DOHH2 (cell line): ENCODE results near the gene TMEM107.

Experiments
- H3F3A ChIP-seq: fragments of 200-600 bp; sonication (generic), shearing (Covaris generic); 2 replicates; pipeline ENCODE4 v1.6.0; 2016; ENCODE audit warnings: antibody characterized with exemption, mild to moderate bottlenecking; ENCODE audit not compliant: control insufficient read depth, insufficient read depth
- H3K27ac ChIP-seq: fragments of 200-600 bp; sonication (generic); 2 replicates; pipeline ENCODE4 v1.5.1; 2014; ENCODE audit warnings: low read depth, mild to moderate bottlenecking, low read length, moderate library complexity
- H3K27me3 ChIP-seq: fragments of 200-600 bp; sonication (generic); 2 replicates; pipeline ENCODE4 v1.6.1; 2014; ENCODE audit warnings: mild to moderate bottlenecking, low read length, mixed read lengths; ENCODE audit not compliant: control insufficient read depth
- H3K36me3 ChIP-seq: fragments of 200-600 bp; sonication (generic); 2 replicates; pipeline ENCODE4 v1.6.1; 2014; ENCODE audit warnings: mild to moderate bottlenecking, low read length, moderate library complexity, mixed read lengths; ENCODE audit not compliant: control insufficient read depth
- H3K4me1 ChIP-seq: fragments of 200-600 bp; sonication (generic); 2 replicates; pipeline ENCODE4 v1.6.1; 2014; ENCODE audit warnings: mild to moderate bottlenecking, low read length, mixed read lengths; ENCODE audit not compliant: control insufficient read depth
- H3K4me2 ChIP-seq: fragments of 200-600 bp; sonication (generic); 2 replicates; pipeline ENCODE4 v1.6.0; 2014; ENCODE audit warnings: mild to moderate bottlenecking, low read length, moderate library complexity
- H3K4me3 ChIP-seq: fragments of 200-600 bp; sonication (generic); 2 replicates; pipeline ENCODE4 v1.5.1; 2014; ENCODE audit warnings: mild to moderate bottlenecking, low read length, mixed read lengths
- H3K79me2 ChIP-seq: fragments of 200-600 bp; sonication (generic); 2 replicates; pipeline ENCODE4 v1.6.1; 2014; ENCODE audit warnings: mild to moderate bottlenecking, low read length, mixed read lengths; ENCODE audit not compliant: control insufficient read depth
- H3K9me2 ChIP-seq: fragments of 200-600 bp; sonication (generic); replicated peaks from 2 replicates; pipeline ENCODE4 v1.6.1; 2014; ENCODE audit warnings: mild to moderate bottlenecking, low read length, mixed read lengths; ENCODE audit not compliant: control insufficient read depth
- H3K9me3 ChIP-seq: fragments of 200-600 bp; sonication (generic); 2 replicates; pipeline ENCODE4 v1.6.1; 2014; ENCODE audit warnings: antibody characterized with exemption, low read length, mixed read lengths; ENCODE audit not compliant: control insufficient read depth, insufficient read depth
- H4K20me1 ChIP-seq: fragments of 200-600 bp; sonication (generic); 2 replicates; pipeline ENCODE4 v1.6.0; 2014; ENCODE audit warnings: low read depth, mild to moderate bottlenecking, antibody characterized with exemption, low read length, moderate library complexity; ENCODE audit not compliant: control insufficient read depth, insufficient read depth
- EZH2phosphoT487 ChIP-seq: fragments of 200-600 bp; sonication (generic); IDR thresholded peaks from 2 replicates; pipeline ENCODE4 v1.6.1; 2017; ENCODE audit warnings: borderline replicate concordance, mild to moderate bottlenecking, antibody characterized with exemption, low read length, moderate library complexity, mixed read lengths
- TF ChIP-seq, protein P1 (sequence below): fragments of 200-600 bp; sonication (generic); IDR thresholded peaks from one replicate; pipeline ENCODE4 v1.5.1; 2014; ENCODE audit warnings: antibody characterized with exemption, mild to moderate bottlenecking, low read depth, low read length; ENCODE audit not compliant: poor library complexity, severe bottlenecking

TMEM107 gene

DNA sequence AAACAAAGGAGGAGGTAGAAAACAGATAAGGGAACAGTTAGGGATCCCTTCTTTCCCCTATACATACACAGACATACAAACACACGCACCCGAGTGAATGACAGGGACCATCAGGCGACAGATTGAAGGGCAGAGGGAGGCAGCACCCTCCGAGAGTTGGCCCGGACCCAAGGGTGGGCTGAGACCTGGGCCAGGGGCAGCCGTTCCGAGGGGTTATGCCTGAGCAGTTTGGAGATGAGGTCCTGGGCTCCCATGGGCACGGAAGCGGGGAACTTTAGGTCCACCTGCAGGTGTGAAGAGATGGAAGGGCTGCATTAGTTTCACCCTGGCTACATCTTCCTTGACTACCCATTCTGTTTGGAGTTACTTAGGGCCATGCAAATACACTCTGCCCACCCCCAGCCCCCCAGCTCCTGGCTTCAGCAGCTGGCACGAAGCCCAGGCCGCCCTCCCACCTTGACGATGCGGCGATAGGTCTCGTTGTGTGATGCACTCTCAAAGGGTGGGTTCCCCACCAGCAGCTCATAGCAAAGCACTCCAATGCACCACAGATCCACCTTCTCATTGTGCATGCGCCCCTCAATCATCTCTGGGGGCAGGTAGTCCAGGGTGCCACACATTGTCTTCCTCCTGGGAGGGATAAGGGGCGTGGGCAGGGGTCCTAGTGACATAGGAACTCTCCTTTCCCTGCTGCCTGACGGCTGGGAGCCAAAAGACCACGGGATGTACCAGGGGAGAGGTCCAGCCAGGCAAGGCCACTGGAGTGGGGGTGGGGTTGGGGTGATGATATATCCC is 28.8 kb upstream of the TMEM107 start:
- TF ChIP-seq, protein P1, sequence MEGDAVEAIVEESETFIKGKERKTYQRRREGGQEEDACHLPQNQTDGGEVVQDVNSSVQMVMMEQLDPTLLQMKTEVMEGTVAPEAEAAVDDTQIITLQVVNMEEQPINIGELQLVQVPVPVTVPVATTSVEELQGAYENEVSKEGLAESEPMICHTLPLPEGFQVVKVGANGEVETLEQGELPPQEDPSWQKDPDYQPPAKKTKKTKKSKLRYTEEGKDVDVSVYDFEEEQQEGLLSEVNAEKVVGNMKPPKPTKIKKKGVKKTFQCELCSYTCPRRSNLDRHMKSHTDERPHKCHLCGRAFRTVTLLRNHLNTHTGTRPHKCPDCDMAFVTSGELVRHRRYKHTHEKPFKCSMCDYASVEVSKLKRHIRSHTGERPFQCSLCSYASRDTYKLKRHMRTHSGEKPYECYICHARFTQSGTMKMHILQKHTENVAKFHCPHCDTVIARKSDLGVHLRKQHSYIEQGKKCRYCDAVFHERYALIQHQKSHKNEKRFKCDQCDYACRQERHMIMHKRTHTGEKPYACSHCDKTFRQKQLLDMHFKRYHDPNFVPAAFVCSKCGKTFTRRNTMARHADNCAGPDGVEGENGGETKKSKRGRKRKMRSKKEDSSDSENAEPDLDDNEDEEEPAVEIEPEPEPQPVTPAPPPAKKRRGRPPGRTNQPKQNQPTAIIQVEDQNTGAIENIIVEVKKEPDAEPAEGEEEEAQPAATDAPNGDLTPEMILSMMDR: no peak
- TF ChIP-seq EZH2phosphoT487: no peak
- Histone ChIP-seq H3K27ac (no peak overlapping the region), H3K27me3 (no peaks in the 10 kb centered on the region), H3K9me2 (no peaks in the 10 kb centered on the region), H4K20me1 (peaks cover 11% of the 10 kb centered on the region), H3K4me3 (no peak overlapping the region), H3K4me1 (peaks cover 21% of the 10 kb centered on the region), H3F3A (peaks cover 29% of the 10 kb centered on the region), H3K4me2 (no peak overlapping the region), H3K79me2 (peaks cover 35% of the 10 kb centered on the region), H3K9me3 (no peaks in the 10 kb centered on the region), H3K36me3 (peaks cover 71% of the 10 kb centered on the region)

DNA sequence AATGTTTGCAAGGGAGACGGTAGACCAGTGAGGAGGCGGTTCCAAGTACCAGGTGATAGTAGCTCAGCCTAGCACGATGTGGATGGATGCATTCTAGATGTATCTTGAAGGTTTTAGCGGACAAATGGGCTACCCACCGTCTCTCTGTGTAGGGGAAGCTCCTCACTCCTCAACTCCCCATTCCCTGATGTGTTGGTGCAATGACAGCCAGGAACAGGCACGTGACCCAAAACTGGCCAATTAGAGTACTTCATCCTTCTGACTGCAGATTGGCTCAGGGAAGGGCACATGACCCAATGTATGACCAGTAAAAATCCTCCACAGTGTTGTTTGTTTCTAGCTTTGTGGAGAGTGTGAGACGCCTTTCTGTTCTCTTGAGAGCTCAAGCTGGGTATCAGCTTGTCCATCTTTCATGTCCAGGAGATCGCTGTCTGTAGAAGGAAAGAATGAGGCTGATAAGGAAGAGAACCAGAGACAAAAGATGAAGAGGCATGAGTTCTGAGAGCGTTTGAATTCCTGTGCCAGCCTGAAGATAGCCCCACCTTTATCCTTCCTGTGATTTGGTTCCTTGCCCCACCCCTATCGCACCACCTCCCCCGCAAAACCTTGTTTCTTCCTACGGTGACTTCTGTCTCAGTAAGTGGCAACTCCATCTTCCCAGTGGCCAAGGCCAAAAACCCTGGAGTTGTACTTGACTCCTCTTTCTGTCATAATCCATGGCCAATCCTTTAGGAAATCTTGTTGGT is 16.1 kb upstream of the TMEM107 start:
- H3K9me2 ChIP-seq: no peaks in the 10 kb centered on the region
- H3K36me3 ChIP-seq: no peaks in the 10 kb centered on the region
- no peaks in the 10 kb centered on the region for H3K9me3 ChIP-seq
- peaks cover 50% of the 10 kb centered on the region for H3K4me1 ChIP-seq
- 0 out of 2 replicates have a peak, but pooled peaks cover 6% of the 10 kb centered on the region for H4K20me1 ChIP-seq
- TF ChIP-seq EZH2phosphoT487: no peak
- TF ChIP-seq, protein P1: no peak
- H3F3A ChIP-seq: peaks cover 17% of the 10 kb centered on the region
- H3K79me2 ChIP-seq: peaks cover 21% of the 10 kb centered on the region
- peak overlapping the region; percentile 79 for H3K4me2 ChIP-seq
- no peaks in the 10 kb centered on the region for H3K27me3 ChIP-seq
- H3K4me3 ChIP-seq: peak overlapping the region; percentile 69
- peak overlapping the region; percentile 35; the same call in 1 of the 2 replicates for H3K27ac ChIP-seq

DNA sequence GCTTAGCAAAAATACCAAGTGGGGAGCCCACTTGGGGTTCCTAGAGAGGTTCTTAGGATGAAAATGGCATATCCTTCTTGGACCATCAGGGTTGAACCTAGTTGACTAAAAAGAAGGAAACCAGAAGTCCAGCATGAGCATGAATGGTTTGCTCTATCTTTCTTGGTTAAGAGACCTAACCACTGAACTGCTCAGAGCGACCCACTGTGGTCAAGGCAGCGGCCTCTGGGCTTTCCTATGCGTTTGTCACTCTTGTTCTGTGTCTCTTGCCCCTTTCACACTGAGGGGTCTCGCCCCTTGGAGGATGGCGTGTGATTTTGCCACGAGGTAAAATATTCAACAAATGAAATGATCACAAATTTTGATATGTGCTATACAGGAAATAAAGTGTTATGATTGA is 14.3 kb upstream of the TMEM107 start:
- no peaks in the 10 kb centered on the region for H3K27me3 ChIP-seq
- H3K79me2 ChIP-seq: peaks cover 21% of the 10 kb centered on the region
- no peaks in the 10 kb centered on the region for H3K9me2 ChIP-seq
- peak overlapping the region; percentile 42 for H3K27ac ChIP-seq
- H3K4me2 ChIP-seq: peak overlapping the region; percentile 76
- peaks cover 26% of the 10 kb centered on the region for H3F3A ChIP-seq
- TF ChIP-seq EZH2phosphoT487: no peak
- TF ChIP-seq, protein P1: no peak
- peak overlapping the region; percentile 95 for H3K4me3 ChIP-seq
- 0 out of 2 replicates have a peak, but pooled peaks cover 6% of the 10 kb centered on the region for H4K20me1 ChIP-seq
- no peaks in the 10 kb centered on the region; the same call in 1 of the 2 replicates for H3K36me3 ChIP-seq
- no peaks in the 10 kb centered on the region for H3K9me3 ChIP-seq
- peaks cover 46% of the 10 kb centered on the region for H3K4me1 ChIP-seq
